ACC112 (cell line): ENCODE measurements around the gene CALU.

Experiments
- H2AFZ ChIP-seq: fragments of 200-600 bp; sonication (generic); one replicate; pipeline ENCODE4 v1.6.0; 2017; ENCODE audit warnings: antibody characterized with exemption, low read length; ENCODE audit not compliant: unreplicated experiment
- H3K27ac ChIP-seq: fragments of 200-600 bp; sonication (generic); 2 replicates; pipeline ENCODE4 v1.5.1; 2014; ENCODE audit warnings: low read depth, mild to moderate bottlenecking, antibody characterized with exemption, low read length, moderate library complexity
- H3K27me3 ChIP-seq: fragments of 200-600 bp; sonication (generic); 2 replicates; pipeline ENCODE4 v1.6.1; 2014; ENCODE audit warnings: mild to moderate bottlenecking, antibody characterized with exemption, low read length, moderate library complexity, mixed read lengths; ENCODE audit not compliant: insufficient read depth
- H3K36me3 ChIP-seq: fragments of 200-600 bp; sonication (generic); 2 replicates; pipeline ENCODE4 v1.6.1; 2016; ENCODE audit warnings: mild to moderate bottlenecking, antibody characterized with exemption, low read length, moderate library complexity, mixed read lengths; ENCODE audit not compliant: insufficient read depth
- H3K4me1 ChIP-seq: fragments of 200-600 bp; sonication (generic); one replicate; pipeline ENCODE4 v1.6.1; 2016; ENCODE audit warnings: low read length, mixed read lengths; ENCODE audit not compliant: insufficient read depth, unreplicated experiment, control insufficient read depth
- H3K4me3 ChIP-seq: fragments of 200-600 bp; sonication (generic); 2 replicates; pipeline ENCODE4 v1.5.1; 2014; ENCODE audit warnings: mild to moderate bottlenecking, low read depth, low read length
- H3K79me2 ChIP-seq: fragments of 200-600 bp; sonication (generic); one replicate; pipeline ENCODE4 v1.6.0; 2016; ENCODE audit warnings: low read length; ENCODE audit not compliant: control insufficient read depth, unreplicated experiment, insufficient read depth

CALU gene

GRCh38 chr7:128735436-128735835 is 3.7 kb upstream of the CALU start:
- H3K4me1 ChIP-seq, result peaks cover 12% of the 10 kb centered on the region
- peaks cover 5% of the 10 kb centered on the region; the same call in 1 of the 2 replicates for H3K27me3 ChIP-seq
- no peaks in the 10 kb centered on the region for H3K36me3 ChIP-seq
- H3K4me3 ChIP-seq, result no peak overlapping the region
- no peak overlapping the region for H3K27ac ChIP-seq
- H2AFZ ChIP-seq, result no peak overlapping the region
- peaks cover 13% of the 10 kb centered on the region for H3K79me2 ChIP-seq

- peaks cover 5% of the 10 kb centered on the region; the same call in 1 of the 2 replicates for H3K27me3 ChIP-seq
- H3K4me3 ChIP-seq, result no peak overlapping the region
- no peaks in the 10 kb centered on the region for H3K36me3 ChIP-seq
- no peak overlapping the region for H2AFZ ChIP-seq
- H3K27ac ChIP-seq, result peak overlapping the region; percentile 94
- peaks cover 26% of the 10 kb centered on the region for H3K4me1 ChIP-seq
- peaks cover 33% of the 10 kb centered on the region for H3K79me2 ChIP-seq
These were observed 1.7 kb upstream of the CALU start for GRCh38 chr7:128737441-128737840.

GRCh38 chr7:128737867-128738385 is 1.2 kb upstream of the CALU start:
- Histone ChIP-seq H3K4me3 (peak overlapping the region; percentile 89), H3K4me1 (peaks cover 31% of the 10 kb centered on the region)

GRCh38 chr7:128738570-128739047 is 550 bp upstream of the CALU start:
- H3K27me3 ChIP-seq, result no peaks in the 10 kb centered on the region
- H3K36me3 ChIP-seq, result no peaks in the 10 kb centered on the region
- peaks cover 38% of the 10 kb centered on the region for H3K4me1 ChIP-seq
- peak overlapping the region; percentile 89 for H3K4me3 ChIP-seq
- no peak overlapping the region for H2AFZ ChIP-seq
- H3K79me2 ChIP-seq, result peaks cover 44% of the 10 kb centered on the region
- peak overlapping the region; percentile 94 for H3K27ac ChIP-seq

More at GRCh38 chr7:128737867-128738385, 1.2 kb upstream of the CALU start:
- Histone ChIP-seq H3K79me2 (peaks cover 38% of the 10 kb centered on the region), H3K36me3 (no peaks in the 10 kb centered on the region), H3K27me3 (peaks cover under 1% of the 10 kb centered on the region; the same call in 1 of the 2 replicates), H2AFZ (no peak overlapping the region), H3K27ac (peak overlapping the region; percentile 94)

- Histone ChIP-seq H3K27ac (peak overlapping the region; percentile 94), H2AFZ (no peak overlapping the region), H3K36me3 (0 out of 2 replicates have a peak, but pooled peaks cover 3% of the 10 kb centered on the region), H3K79me2 (peaks cover 60% of the 10 kb centered on the region), H3K4me1 (peaks cover 52% of the 10 kb centered on the region), H3K27me3 (no peaks in the 10 kb centered on the region), H3K4me3 (peak overlapping the region; percentile 89)
These were observed 977 bp downstream of the CALU start for GRCh38 chr7:128739990-128740682.

- Histone ChIP-seq H2AFZ (no peak overlapping the region), H3K4me3 (peak overlapping the region; percentile 89), H3K79me2 (peaks cover 68% of the 10 kb centered on the region), H3K27ac (peak overlapping the region; percentile 94), H3K4me1 (peaks cover 58% of the 10 kb centered on the region), H3K36me3 (0 out of 2 replicates have a peak, but pooled peaks cover 6% of the 10 kb centered on the region), H3K27me3 (no peaks in the 10 kb centered on the region)
These were observed 1.8 kb downstream of the CALU start for GRCh38 chr7:128740996-128741395.

- peak overlapping the region; percentile 94 for H3K27ac ChIP-seq
- H3K4me3 ChIP-seq, result peak overlapping the region; percentile 89
These were observed 2.3 kb downstream of the CALU start for GRCh38 chr7:128741491-128741890.

GRCh38 chr7:128742206-128742605 is 3.0 kb downstream of the CALU start:
- peaks cover 62% of the 10 kb centered on the region for H3K4me1 ChIP-seq
- H3K79me2 ChIP-seq, result peaks cover 80% of the 10 kb centered on the region
- peak overlapping the region; percentile 94 for H3K27ac ChIP-seq
- H3K27me3 ChIP-seq, result no peaks in the 10 kb centered on the region
- peak overlapping the region; percentile 89 for H3K4me3 ChIP-seq
- 0 out of 2 replicates have a peak, but pooled peaks cover 6% of the 10 kb centered on the region for H3K36me3 ChIP-seq
- no peak overlapping the region for H2AFZ ChIP-seq

More at GRCh38 chr7:128741491-128741890, 2.3 kb downstream of the CALU start:
- no peaks in the 10 kb centered on the region for H3K27me3 ChIP-seq
- H3K79me2 ChIP-seq, result peaks cover 73% of the 10 kb centered on the region
- no peak overlapping the region for H2AFZ ChIP-seq
- H3K4me1 ChIP-seq, result peaks cover 58% of the 10 kb centered on the region
- H3K36me3 ChIP-seq, result 0 out of 2 replicates have a peak, but pooled peaks cover 6% of the 10 kb centered on the region

GRCh38 chr7:128743112-128743772 is 4.1 kb downstream of the CALU start:
- peak overlapping the region; percentile 94 for H3K27ac ChIP-seq
- H3K4me1 ChIP-seq, result peaks cover 65% of the 10 kb centered on the region
- no peaks in the 10 kb centered on the region for H3K27me3 ChIP-seq
- peak overlapping the region; percentile 48 for H3K4me3 ChIP-seq
- peaks cover 90% of the 10 kb centered on the region for H3K79me2 ChIP-seq
- H2AFZ ChIP-seq, result no peak overlapping the region
- H3K36me3 ChIP-seq, result peaks cover 17% of the 10 kb centered on the region

- H2AFZ ChIP-seq, result no peak overlapping the region
- 0 out of 2 replicates have a peak overlapping the region, but pooled peaks have one; percentile 1 for H3K27ac ChIP-seq
- H3K79me2 ChIP-seq, result peaks cover 99% of the 10 kb centered on the region
- H3K36me3 ChIP-seq, result peaks cover 28% of the 10 kb centered on the region
- peak overlapping the region; percentile 19; the same call in 1 of the 2 replicates for H3K4me3 ChIP-seq
- no peaks in the 10 kb centered on the region for H3K27me3 ChIP-seq
- H3K4me1 ChIP-seq, result peaks cover 60% of the 10 kb centered on the region
These were observed 5.3 kb downstream of the CALU start for GRCh38 chr7:128744366-128744905.
